Measurements from ENCODE around the gene HAUS3.
"Not testable (repeated sequence)": the region's sequence is repeated elsewhere in the genome, so short reads cannot be mapped to it uniquely, and the experiment has no call there.

HAUS3 gene

DNA sequence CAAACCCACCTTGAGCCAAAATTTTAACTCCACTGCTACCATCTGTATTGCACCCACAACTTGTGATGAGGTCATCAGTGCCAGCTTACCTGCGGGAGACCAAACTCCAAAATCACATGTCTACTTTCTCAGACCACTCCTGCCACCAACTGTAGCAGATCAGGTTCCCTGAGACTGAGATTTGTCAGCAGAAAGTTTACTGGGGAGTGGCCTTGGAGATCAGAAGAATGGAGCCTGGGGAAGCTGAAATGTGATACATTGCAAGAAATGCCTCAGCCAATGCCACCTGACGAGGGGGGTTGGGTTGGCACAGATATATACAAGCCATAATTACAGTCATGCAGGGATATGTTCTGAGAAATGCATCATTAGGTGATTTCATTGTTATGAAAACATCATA lies 19.1 kb downstream of the HAUS3 start:
- Histone ChIP-seq H3K36me3 (ENCODE audit: control insufficient read depth, insufficient read depth, low read length) (peaks cover 2% of the 10 kb centered on the region; the same call in 1 of the 2 replicates), H3K4me3 (replicated peaks; ENCODE audit: low read depth, low read length) (no peak overlapping the region), H3K27me3 (replicated peaks; ENCODE audit: control insufficient read depth, insufficient read depth, low read length) (no peaks in the 10 kb centered on the region)
- TF ChIP-seq, protein P1, sequence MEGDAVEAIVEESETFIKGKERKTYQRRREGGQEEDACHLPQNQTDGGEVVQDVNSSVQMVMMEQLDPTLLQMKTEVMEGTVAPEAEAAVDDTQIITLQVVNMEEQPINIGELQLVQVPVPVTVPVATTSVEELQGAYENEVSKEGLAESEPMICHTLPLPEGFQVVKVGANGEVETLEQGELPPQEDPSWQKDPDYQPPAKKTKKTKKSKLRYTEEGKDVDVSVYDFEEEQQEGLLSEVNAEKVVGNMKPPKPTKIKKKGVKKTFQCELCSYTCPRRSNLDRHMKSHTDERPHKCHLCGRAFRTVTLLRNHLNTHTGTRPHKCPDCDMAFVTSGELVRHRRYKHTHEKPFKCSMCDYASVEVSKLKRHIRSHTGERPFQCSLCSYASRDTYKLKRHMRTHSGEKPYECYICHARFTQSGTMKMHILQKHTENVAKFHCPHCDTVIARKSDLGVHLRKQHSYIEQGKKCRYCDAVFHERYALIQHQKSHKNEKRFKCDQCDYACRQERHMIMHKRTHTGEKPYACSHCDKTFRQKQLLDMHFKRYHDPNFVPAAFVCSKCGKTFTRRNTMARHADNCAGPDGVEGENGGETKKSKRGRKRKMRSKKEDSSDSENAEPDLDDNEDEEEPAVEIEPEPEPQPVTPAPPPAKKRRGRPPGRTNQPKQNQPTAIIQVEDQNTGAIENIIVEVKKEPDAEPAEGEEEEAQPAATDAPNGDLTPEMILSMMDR (IDR thresholded peaks at IDR 0.05; ENCODE audit: insufficient read depth, low read length, poor library complexity, severe bottlenecking), result no peak
- DNase-seq (ENCODE audit: extremely low read depth, insufficient read length), result no peak

- not testable (repeated sequence) for H3K27me3 ChIP-seq (replicated peaks; ENCODE audit: control insufficient read depth, insufficient read depth, low read length); H3K36me3 ChIP-seq (ENCODE audit: control insufficient read depth, insufficient read depth, low read length); DNase-seq (ENCODE audit: extremely low read depth, insufficient read length); H3K4me3 ChIP-seq (replicated peaks; ENCODE audit: low read depth, low read length)
Measured at GRCh38 chr4:2221378-2221777, 20.5 kb downstream of the HAUS3 start.

DNA sequence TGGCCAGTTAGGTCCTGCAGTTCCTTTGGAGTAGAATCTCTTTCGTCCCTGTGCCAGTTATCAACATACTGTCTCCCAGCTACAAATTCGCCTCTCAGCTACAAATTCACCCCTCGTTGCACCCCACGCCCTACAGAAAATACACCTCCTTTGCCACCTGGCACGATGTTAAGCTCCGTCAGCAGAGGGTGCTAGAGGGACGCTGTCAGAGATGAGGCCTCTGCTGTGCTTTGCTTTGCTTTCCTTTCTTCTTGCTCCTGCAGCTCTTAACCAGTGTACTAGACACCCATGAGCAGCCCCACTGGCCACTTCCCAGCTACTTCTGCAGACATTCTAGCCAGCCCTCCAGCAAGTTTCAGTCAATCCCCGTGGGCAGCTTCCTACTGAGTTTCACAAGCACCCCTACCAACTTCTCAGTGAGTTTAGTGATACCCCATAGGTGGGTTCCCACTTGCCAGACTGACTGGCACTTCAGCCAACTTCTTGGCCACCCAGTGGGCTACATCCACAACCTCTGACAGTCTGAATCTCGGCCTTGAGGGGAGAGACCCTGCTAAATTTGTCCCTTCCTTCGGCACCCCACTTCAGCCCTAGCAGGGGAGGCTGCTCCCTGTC lies 21.8 kb downstream of the HAUS3 start:
- H3K27me3 ChIP-seq (replicated peaks; ENCODE audit: control insufficient read depth, insufficient read depth, low read length), result no peaks in the 10 kb centered on the region
- H3K4me3 ChIP-seq (replicated peaks; ENCODE audit: low read depth, low read length), result no peak overlapping the region
- 0 out of 2 replicates have a peak, but pooled peaks cover 2% of the 10 kb centered on the region for H3K36me3 ChIP-seq (ENCODE audit: control insufficient read depth, insufficient read depth, low read length)
- DNase-seq (ENCODE audit: extremely low read depth, insufficient read length), result peak; percentile 22
- TF ChIP-seq, protein P1 (IDR thresholded peaks at IDR 0.05; ENCODE audit: insufficient read depth, low read length, poor library complexity, severe bottlenecking), result peak; percentile 94

GRCh38 chr4:2219233-2219760 lies 22.6 kb downstream of the HAUS3 start:
- Histone ChIP-seq H3K27me3 (replicated peaks; ENCODE audit: control insufficient read depth, insufficient read depth, low read length) (no peaks in the 10 kb centered on the region), H3K36me3 (ENCODE audit: control insufficient read depth, insufficient read depth, low read length) (0 out of 2 replicates have a peak, but pooled peaks cover 2% of the 10 kb centered on the region), H3K4me3 (replicated peaks; ENCODE audit: low read depth, low read length) (no peak overlapping the region)
- DNase-seq (ENCODE audit: extremely low read depth, insufficient read length), result no peak
- TF ChIP-seq, protein P1 (IDR thresholded peaks at IDR 0.05; ENCODE audit: insufficient read depth, low read length, poor library complexity, severe bottlenecking), result no peak

DNA sequence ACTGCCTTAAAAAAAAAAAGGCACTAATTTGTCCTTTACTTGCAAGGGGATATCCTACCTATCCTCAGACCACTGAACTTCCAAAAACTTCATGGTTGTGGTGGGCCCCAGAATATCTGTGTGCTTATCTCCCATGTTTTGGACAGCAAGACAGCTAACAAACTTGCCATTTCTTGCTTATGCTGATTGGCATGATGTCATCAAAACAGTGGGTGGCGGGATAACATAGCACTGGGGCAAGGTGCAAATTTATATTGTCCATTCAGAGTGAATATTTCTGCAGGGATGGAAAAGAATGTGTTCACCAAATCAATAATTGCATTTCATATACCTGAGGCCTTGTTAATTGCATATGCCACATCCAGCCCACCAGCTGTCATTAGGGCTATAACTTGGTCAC lies 23.5 kb downstream of the HAUS3 start:
- Histone ChIP-seq H3K27me3 (replicated peaks; ENCODE audit: control insufficient read depth, insufficient read depth, low read length) (no peaks in the 10 kb centered on the region), H3K36me3 (ENCODE audit: control insufficient read depth, insufficient read depth, low read length) (0 out of 2 replicates have a peak, but pooled peaks cover 2% of the 10 kb centered on the region), H3K4me3 (replicated peaks; ENCODE audit: low read depth, low read length) (no peak overlapping the region)
- TF ChIP-seq, protein P1 (IDR thresholded peaks at IDR 0.05; ENCODE audit: insufficient read depth, low read length, poor library complexity, severe bottlenecking), result no peak
- DNase-seq (ENCODE audit: extremely low read depth, insufficient read length), result no peak

DNA sequence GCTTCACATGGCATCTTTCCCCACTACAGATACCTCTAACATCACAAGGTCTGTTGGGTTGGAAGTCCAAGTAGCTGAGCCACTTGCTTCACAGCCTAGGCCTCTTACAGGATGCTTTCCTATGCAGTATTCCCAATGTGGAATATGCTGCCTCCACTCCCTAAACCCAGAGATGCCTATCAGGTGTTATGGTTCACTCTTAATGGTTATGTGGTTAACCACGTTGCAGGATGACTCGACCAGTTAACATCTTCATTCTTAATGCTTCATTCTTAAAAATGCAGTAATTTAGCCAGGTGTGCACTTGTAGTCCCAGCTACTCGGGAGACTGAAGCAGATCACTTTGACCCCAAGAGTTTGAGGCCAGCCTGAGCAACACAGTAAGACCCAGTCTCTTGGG lies 24.2 kb downstream of the HAUS3 start:
- DNase-seq (ENCODE audit: extremely low read depth, insufficient read length), result no peak
- Histone ChIP-seq H3K4me3 (replicated peaks; ENCODE audit: low read depth, low read length) (no peak overlapping the region), H3K27me3 (replicated peaks; ENCODE audit: control insufficient read depth, insufficient read depth, low read length) (no peaks in the 10 kb centered on the region), H3K36me3 (ENCODE audit: control insufficient read depth, insufficient read depth, low read length) (no peaks in the 10 kb centered on the region)
- TF ChIP-seq, protein P1 (IDR thresholded peaks at IDR 0.05; ENCODE audit: insufficient read depth, low read length, poor library complexity, severe bottlenecking), result no peak
